GM12875 (cell line): ENCODE results near the gene CLEC4G.

Experiments used
- H3K4me3 ChIP-seq: one replicate; pipeline ENCODE4 v1.5.1; 2011; ENCODE audit warnings: low read depth, low read length, control low read depth
- TF ChIP-seq, protein P1 (sequence below): IDR thresholded peaks from 2 replicates; pipeline ENCODE4 v1.5.1; 2011; ENCODE audit warnings: low read depth, mild to moderate bottlenecking, control low read depth, inconsistent platforms, low read length, moderate library complexity, borderline replicate concordance; ENCODE audit not compliant: insufficient read depth

The CLEC4G gene

DNA sequence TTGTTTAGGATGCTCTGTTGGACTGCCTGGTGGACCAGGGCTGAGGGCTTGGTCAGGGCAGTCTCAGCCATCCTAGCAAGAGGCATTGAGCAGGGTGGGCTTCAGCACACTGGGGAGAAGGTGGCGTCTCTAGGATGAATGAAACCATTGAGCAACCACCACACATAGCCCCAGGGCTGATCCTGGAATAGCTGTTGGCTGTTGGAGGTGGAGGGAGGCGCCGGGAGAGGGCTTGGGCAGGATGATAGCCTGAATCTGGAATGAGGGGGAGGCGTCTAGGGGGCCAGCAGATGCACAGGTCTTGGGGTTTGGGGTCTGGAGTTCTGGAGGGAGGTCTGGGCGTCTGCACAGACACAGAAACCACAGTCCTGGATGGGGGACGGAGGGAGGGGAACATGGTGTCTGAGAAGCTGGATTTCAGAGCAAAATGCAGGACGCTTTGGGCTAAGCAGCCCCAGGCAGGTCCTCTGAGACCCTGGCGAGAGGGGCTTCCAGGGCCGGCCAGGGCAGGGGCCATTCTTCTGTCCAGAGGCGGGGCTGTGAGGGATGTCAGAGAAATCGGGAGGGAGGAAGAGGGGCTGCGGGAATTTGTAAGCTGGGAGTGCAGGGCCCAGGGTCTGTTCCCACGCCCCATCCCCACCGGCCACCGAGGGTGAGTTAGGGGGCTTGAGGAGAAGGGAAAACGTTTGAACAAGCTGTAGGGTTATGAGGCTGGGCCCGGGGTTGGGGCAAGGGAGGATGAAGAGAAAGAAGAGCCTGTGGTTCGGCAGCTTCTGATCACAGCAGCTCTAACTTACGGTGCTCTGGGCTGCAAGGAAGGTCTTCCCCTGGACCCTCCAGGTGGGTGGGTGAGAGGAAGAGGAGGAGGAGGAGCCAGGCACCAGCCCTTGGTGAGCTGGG lies 46.1 kb downstream of the CLEC4G start:
- TF ChIP-seq, protein P1, sequence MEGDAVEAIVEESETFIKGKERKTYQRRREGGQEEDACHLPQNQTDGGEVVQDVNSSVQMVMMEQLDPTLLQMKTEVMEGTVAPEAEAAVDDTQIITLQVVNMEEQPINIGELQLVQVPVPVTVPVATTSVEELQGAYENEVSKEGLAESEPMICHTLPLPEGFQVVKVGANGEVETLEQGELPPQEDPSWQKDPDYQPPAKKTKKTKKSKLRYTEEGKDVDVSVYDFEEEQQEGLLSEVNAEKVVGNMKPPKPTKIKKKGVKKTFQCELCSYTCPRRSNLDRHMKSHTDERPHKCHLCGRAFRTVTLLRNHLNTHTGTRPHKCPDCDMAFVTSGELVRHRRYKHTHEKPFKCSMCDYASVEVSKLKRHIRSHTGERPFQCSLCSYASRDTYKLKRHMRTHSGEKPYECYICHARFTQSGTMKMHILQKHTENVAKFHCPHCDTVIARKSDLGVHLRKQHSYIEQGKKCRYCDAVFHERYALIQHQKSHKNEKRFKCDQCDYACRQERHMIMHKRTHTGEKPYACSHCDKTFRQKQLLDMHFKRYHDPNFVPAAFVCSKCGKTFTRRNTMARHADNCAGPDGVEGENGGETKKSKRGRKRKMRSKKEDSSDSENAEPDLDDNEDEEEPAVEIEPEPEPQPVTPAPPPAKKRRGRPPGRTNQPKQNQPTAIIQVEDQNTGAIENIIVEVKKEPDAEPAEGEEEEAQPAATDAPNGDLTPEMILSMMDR = no peak
- no peak overlapping the region for H3K4me3 ChIP-seq

DNA sequence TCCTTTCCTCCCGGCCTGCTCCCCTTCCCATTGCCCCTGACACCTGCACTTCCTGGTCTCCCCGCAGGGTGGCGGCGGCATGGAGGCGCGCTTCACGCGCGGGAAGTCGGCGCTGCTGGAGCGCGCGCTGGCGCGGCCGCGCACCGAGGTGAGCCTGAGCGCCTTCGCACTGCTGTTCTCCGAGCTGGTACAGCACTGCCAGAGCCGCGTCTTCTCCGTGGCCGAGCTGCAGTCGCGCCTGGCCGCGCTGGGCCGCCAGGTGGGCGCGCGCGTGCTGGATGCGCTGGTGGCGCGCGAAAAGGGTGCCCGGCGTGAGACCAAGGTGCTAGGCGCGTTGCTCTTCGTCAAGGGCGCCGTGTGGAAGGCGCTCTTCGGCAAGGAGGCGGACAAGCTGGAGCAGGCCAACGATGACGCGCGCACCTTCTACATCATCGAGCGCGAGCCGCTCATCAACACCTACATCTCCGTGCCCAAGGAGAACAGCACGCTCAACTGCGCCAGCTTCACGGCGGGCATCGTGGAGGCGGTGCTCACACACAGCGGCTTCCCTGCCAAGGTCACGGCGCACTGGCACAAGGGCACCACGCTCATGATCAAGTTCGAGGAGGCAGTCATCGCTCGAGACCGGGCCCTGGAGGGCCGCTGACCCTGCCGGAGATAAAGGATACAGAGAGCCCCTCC lies 49.6 kb downstream of the CLEC4G start:
- peak overlapping the region; percentile 99 for H3K4me3 ChIP-seq
- TF ChIP-seq, protein P1 = no peak

DNA sequence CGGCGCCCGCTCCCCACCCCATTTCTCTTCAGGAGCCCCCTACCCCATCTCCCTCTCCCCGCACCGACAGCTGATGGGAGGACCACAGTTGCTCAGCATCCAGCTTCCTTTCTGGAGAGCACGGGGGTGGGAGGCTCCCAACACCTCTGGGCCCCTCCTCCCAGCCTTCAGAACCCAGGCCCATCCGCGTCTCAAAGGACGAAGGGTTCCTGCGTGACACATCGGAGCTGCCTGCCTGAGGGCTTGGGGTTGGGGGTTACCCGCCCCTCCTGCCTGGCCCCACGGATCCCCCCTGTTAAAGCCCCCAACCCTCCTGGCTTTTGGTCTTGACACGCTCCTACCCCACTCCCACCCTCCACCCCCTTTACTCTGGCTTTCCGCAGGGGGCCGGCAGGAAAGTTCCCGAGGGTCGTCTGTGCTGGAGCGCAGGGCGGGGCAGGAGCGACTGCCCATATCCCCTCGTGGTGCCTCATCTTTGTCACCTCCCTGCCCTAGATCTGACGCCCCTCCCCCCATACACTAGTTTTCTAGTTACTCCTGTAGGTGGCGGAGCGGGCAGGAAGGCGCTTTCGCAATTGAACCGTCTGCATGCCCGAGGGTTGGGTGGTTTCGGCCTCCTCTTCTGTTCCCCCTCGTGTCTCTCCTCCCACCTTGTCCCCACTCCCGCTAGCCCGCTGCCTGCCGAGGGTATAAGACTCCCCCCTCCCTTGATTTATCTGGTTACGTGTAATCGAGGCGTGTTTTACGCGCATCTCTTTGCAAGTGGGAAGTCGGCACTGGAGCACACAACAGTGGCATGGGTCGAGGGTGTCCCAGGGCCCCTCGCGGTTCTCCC lies 50.4 kb downstream of the CLEC4G start:
- TF ChIP-seq, protein P1 = peak; percentile 67; the same call in 1 of the 2 replicates

DNA sequence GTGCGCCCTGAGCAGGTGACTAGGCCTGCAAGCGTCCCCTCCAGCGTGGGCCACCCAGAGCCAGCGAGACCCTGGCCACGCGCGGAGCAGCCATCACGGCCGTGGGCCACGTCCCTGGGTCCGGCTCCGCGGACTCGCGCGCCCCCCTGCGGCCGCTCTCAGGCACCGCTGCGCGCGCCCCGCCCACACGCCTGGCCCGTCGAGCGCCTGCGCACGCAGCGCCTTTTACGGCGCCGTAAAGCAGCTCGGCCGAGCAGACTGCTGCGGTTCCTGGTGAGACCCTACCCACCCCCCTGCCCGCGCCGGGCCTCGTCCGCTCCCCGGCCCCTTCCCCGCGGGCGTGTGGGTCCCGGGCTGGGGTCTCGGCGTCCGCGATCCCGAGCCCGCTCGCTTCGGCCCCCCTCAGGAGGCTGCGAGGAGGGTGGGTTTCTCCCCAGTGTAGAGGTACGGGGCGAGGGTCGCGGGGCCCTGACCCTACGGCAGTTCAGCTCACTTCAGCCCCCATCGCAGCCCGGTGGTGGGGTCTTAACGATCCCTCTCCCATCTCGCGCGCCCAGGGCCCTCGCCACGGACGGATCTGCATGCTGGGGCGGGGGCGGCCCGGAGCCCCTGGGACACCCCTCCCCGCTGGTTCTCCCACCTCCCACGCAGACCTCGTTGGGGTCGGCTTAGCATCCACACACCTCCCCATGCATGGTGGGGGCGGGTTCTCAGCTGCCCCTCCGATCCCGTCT lies 51.1 kb downstream of the CLEC4G start, which contains the start of gene TRAPPC5:
TSS of gene TRAPPC5 (plus strand) at position 228 of the 734 bp plus-strand sequence. CDS start 1,421 bp downstream, outside the sequence.
- TF ChIP-seq, protein P1 = peak; percentile 98
- peak within 1 kb of the TSS; percentile 99 for H3K4me3 ChIP-seq

More for the DNA sequence above, 50.4 kb downstream of the CLEC4G start:
- H3K4me3 ChIP-seq = peak overlapping the region; percentile 99

DNA sequence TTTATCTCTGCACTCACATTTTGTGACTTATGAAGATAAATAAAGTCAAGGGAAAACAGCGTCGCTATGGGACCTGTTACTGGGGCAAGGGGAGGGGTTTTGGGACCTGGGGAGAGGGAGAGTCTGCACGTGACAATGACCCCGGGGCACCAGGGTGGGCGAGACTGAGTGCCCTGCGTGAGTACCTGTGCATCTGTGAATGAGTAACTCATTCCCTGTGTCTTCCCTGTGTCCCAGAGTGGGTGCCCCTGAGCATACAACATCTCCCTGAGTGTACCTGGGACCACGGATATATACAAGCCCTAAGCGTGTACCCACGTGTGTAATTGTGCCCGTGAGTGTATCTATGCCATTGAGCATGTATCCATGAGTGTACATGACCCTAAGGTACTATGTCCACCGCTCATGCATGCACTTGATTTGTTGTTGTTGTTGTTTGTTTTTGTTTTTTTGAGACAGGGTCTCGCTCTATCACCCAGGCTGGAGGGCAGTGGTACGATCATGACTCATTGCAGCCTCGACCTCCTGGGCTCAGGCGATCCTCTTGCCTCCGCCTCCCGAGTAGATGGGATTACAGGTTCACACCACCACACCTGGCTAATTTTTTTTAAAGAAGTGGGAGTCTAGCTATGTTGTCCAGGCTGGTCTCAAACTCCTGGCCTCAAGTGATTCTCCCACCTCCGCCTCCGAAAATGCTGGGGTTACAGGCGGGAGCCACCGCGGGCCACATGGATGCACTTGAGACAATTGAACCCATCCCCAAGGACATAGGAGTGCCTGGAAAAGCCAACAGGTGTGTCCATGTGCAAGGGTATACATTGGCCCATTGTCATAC lies 51.9 kb downstream of the CLEC4G start:
- TF ChIP-seq, protein P1 = no peak
- H3K4me3 ChIP-seq = peak overlapping the region; percentile 99
